Measurements from ENCODE around the gene MARCHF2.
A peak's percentile ranks its signal among the peaks of the same experiment; 100 is the strongest.
"Not testable (repeated sequence)": the region's sequence is repeated elsewhere in the genome, so short reads cannot be mapped to it uniquely, and the experiment has no call there.

MARCHF2 gene, protein sequence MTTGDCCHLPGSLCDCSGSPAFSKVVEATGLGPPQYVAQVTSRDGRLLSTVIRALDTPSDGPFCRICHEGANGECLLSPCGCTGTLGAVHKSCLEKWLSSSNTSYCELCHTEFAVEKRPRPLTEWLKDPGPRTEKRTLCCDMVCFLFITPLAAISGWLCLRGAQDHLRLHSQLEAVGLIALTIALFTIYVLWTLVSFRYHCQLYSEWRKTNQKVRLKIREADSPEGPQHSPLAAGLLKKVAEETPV

GRCh38 chr19:8412783-8413628, at the start of gene MARCHF2:
Gene MARCHF2 (plus strand): TSS chr19:8413305. CDS start chr19:8421841, 8,536 bp downstream.
- DNase-seq, result peak; percentile 91 to 98

DNA sequence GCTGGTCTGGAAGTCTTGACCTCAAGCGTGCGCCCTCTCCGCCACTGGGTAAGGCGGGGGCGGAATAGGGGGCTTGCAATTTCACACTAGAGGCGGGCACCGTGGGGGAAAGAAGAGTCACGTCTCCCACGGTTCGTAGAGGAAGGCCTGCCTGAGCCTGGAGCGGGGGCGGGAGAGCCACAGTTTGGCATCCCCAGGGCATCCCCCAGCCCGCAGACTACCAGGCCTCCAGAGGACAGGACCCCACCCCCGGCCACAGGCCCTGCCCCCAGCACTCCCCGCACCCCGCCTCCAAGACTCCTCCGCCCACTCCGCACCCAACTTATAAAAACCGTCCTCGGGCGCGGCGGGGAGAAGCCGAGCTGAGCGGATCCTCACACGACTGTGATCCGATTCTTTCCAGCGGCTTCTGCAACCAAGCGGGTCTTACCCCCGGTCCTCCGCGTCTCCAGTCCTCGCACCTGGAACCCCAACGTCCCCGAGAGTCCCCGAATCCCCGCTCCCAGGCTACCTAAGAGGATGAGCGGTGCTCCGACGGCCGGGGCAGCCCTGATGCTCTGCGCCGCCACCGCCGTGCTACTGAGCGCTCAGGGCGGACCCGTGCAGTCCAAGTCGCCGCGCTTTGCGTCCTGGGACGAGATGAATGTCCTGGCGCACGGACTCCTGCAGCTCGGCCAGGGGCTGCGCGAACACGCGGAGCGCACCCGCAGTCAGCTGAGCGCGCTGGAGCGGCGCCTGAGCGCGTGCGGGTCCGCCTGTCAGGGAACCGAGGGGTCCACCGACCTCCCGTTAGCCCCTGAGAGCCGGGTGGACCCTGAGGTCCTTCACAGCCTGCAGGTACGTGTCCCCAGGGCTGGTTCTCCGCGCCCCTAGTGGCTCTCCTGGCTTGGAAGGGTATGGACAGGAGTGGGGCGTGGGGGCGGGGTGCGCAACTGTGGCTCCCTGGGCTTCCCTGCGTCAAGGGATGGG, 49.0 kb upstream of the MARCHF2 start, which contains the start of gene ANGPTL4:
TSS of gene ANGPTL4 (plus strand) at position 353 of the 969 bp plus-strand sequence. CDS start at position 520, 167 bp downstream.
- DNase-seq, result peak; percentile 9 to 68

DNA sequence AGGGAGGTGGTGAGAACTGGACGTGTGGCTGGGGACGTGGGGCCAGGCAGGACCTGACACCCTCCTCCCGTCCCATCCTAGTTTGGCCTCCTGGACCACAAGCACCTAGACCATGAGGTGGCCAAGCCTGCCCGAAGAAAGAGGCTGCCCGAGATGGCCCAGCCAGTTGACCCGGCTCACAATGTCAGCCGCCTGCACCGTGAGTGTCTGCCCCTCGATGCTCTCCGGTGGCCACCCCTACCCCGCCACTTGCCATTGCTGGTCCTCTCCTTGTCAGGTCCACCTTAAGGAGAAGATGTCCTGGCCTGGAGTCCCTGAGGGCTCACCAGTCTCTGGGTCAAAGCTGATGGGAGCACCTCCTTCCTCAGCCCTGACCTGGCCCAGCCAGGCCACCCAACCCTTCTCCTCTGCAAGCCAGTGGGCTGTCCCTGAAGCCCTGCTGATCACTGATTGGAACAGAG, 47.0 kb upstream of the MARCHF2 start:
- no peak for DNase-seq

DNA sequence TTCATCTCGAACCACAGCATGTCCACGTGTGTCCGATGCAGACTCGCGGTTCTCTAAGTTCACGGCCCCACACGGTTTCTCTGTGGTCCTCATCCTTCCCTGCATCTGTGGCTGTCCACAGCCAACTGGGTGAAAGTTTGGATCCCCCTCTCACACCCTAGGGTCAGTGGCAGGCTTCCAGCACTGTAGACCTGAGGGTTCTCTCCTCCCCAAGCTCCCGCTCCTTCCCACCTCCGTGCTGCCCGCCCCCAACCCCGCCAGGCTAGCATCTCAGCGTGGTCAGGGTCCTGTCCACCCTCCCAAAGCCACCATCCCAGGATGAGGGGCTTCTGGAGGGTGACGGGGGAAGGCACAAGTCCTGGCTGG, 46.2 kb upstream of the MARCHF2 start:
- DNase-seq, result no peak

GRCh38 chr19:8367327-8368001, 45.6 kb upstream of the MARCHF2 start:
- DNase-seq, result peak; percentile 89

DNA sequence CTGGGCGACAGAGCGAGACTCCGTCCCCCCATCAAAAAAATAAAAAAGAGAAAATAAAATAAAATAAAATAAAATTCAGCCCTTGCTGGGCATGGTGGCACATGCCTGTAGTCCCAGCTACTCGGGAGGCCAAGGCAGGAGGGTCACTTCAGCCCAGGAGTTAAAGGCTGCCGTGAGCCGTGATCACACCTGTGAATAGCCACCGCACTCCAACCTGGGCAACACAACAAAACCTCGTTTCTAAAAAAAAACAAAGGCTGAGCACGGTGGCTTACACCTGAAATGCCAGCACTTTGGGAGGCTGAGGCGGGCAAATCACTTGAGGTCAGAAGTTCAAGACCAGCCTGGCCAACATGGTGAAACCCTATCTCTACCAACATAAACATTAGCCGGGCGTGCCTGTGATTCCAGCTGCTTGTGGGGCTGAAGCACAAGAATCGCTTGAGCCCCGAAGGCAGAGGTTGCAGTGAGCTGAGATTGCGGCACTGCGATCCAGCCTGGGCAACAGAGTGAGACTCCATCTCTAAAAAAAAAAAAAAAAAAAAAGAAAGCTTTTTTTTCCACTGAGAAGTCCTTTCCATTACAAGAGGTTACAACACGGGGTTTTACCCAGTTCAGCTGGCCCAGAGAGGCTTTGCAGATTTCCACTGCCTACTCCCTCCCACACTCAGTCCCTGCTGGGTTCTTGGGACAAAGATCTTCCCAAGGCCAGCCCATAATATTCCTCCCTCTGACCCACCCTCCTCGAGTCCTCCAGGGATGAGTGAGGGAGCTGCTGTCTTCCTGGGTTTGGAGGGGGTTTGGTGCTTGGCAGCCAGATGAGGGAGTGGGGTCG, 42.7 kb upstream of the MARCHF2 start:
- DNase-seq, result no peak

DNA sequence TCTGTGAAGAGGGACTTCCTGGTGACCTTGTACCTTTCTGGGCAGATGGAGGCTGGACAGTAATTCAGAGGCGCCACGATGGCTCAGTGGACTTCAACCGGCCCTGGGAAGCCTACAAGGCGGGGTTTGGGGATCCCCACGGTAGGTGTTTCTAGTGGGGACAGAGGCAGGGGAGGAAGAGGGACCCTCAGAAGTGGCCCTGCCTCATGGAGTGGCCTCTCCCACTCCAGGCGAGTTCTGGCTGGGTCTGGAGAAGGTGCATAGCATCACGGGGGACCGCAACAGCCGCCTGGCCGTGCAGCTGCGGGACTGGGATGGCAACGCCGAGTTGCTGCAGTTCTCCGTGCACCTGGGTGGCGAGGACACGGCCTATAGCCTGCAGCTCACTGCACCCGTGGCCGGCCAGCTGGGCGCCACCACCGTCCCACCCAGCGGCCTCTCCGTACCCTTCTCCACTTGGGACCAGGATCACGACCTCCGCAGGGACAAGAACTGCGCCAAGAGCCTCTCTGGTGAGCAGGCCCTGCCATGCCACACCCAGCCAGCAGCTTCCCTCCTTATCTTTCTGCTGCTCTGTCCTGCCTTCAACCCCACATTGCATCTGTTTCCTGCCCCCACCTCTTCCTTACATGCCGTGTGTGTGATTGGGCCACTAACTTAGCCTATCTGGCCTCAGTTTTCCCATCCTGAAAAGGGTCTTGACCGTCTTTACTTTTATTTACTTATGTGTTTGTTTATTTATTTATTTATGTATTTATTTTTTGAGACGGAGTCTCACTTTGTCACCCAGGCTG, 41.9 kb upstream of the MARCHF2 start:
- no peak for DNase-seq

GRCh38 chr19:8373867-8374813, 39.0 kb upstream of the MARCHF2 start:
- DNase-seq, result no peak

DNA sequence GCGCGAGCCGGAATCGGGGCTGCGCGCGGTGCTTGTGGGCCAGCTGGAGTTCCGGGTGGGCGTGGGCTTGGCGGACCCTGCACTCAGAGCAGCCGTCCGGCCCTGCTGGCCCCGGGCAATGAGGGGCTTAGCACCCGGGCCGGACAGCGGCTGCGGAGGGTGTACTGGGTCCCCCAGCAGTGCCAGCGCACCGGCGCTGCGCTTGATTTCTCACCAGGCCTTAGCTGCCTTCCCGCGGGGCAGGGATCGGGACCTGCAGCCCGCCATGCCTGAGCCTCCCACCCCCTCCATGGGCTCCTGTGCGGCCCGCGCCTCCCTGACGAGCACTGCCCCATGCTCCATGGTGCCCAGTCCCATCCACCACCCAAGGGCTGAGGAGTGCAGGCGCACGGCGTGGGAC, 37.3 kb upstream of the MARCHF2 start:
- not testable (repeated sequence) for DNase-seq

DNA sequence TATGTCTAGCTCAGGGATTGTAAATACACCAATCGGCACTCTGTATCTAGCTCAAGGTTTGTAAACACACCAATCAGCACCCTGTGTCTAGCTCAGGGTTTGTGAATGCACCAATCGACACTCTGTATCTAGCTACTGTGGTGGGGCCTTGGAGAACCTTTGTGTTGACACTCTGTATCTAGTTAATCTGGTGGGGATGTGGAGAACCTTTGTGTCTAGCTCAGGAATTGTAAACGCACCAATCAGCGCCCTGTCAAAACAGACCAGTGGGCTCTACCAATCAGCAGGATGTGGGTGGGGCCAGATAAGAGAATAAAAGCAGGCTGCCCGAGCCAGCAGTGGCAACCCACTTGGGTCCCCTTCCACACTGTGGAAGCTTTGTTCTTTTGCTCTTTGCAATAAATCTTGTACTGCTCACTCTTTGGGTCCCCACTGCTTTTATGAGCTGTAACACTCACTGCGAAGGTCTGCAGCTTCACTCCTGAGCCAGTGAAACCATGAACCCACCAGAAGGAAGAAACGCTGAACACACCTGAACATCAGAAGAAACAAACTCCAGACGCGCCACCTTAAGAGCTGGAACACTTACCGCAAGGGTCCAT, 36.6 kb upstream of the MARCHF2 start:
- DNase-seq, result not testable (repeated sequence)

DNA sequence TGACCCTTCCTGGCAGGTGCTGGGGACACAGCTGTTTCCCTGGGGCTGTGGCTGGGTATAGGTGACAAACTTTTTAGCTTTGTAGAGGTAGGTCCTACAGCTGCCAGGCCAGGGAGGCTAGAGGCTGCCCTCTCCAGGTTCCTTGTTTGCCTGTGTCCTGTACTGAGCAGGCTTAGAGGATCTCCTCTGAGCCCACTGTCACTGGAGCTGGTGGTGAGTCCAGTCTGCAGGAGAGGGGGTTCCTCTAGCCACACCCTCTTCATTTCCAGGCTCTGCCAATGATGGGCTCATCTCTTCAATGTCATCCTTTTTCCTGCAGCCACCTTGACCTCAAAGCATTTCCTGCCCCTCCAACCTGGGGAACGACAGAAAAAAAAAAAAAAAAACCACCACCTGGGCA, 35.5 kb upstream of the MARCHF2 start:
- no peak for DNase-seq

DNA sequence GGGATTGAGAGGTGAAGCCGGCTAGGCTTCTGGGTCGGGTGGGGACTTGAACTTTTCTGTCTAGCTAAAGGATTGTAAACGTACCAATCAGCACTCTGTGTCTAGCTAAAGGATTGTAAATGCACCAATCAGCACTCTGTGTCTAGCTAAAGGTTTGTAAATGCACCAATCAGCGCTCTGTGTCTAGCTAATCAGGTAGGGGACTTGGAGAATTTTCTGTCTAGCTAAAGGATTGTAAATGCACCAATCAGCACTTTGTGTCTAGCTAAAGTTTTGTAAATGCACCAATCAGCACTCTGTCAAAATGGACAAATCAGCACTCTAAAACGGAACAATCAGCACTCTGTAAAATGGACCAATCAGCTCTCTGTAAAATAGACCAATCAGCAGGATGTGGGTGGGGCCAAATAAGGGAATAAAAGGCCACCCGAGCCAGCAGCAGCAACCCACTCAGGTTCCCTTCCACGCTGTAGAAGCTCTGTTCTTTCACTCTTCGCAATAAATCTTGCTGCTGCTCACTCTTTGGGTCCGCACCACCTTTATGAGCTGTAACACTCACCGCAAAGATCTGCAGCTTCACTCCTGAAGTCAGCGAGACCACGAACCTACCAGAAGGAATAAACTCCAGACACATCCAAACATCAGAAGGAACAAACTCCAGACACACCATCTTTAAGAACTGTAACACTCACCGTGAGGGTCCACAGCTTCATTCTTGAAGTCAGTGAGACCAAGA, 33.8 kb upstream of the MARCHF2 start:
- DNase-seq, result not testable (repeated sequence)

DNA sequence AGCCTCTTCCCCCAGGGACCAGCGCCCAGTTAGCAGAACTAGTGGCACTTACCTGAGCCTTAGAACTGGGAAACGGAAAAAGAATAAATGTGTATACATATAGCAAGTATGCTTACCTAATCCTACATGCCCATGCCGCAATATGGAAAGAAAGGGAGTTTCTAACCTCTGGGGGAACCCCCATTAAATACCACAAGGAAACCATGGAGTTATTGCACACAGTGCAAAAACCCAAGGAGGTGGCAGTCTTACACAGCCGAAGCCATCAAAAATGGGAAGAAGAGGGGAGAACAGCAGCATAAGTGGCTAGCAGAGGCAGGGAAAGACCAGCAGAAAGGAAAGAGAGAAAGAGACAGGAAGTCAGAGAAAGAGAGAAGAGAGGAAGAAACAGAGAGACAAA, 28.5 kb upstream of the MARCHF2 start:
- DNase-seq, result not testable (repeated sequence)

DNA sequence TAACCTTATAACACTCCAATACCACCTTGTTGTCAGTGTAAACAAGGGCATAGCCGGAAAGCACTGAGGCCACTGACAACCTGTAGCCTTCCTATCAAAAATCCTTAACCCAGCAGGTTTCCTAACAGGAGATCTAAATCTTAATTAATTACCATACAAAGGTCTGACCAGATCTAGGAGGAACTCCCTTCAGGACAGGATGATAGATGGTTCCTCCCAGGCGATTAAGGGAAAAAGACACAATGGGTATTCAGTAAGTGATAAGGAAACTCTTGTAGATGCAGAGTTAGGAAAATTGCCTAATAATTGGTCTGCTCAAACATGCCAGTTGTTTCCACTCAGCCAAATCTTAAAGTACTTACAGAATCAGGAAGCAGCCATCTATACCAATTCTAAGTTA, 28.0 kb upstream of the MARCHF2 start:
- not testable (repeated sequence) for DNase-seq

- DNase-seq, result not testable (repeated sequence)
Measured at GRCh38 chr19:8385566-8385965, 27.5 kb upstream of the MARCHF2 start.

GRCh38 chr19:8386419-8386818, 26.7 kb upstream of the MARCHF2 start:
- DNase-seq, result not testable (repeated sequence)

- no peak for DNase-seq
Measured at GRCh38 chr19:8386990-8387389, 26.1 kb upstream of the MARCHF2 start.
